AG04450 (cell line): ENCODE measurements around the gene COA5. TPM values are rescaled to one million over a fixed set of nuclear protein-coding genes. Genes with fewer than 3 reads are reported as not detected.

ENCODE experiments used
- CTCF ChIA-PET: fragments of 300-600, 350-600 bp; formaldehyde crosslinking; extraction: SDS; loops from one replicate; lab custom pipeline; 2022; ENCODE audit warnings: antibody characterized with exemption, inconsistent platforms; lab: Charles Lee
- POLR2A ChIA-PET: fragments of 350-600 bp; formaldehyde crosslinking; extraction: SDS; loops from one replicate; lab custom pipeline; 2021; ENCODE audit warnings: antibody characterized with exemption, inconsistent platforms; lab: Yijun Ruan, JAX
- DNase-seq: peaks from one replicate; pipeline ENCODE4 v3.0.0-alpha.2; 2011; ENCODE audit warnings: low read depth, low spot score
- H3K27ac ChIP-seq: one replicate; pipeline ENCODE4 v1.5.1; 2012; ENCODE audit warnings: low read depth, low read length, control low read depth
- H3K27me3 ChIP-seq: one replicate; pipeline ENCODE4 v1.6.0; 2012; ENCODE audit warnings: low read length; ENCODE audit not compliant: control insufficient read depth, insufficient read depth
- H3K4me3 ChIP-seq: 2 replicates; pipeline ENCODE4 v1.5.1; 2011; ENCODE audit warnings: mild to moderate bottlenecking, low read depth, low read length, control low read depth
- H3K9me3 ChIP-seq: 2 replicates; pipeline ENCODE4 v1.5.1; 2012; ENCODE audit warnings: low read length; ENCODE audit not compliant: control insufficient read depth, insufficient read depth
- CTCF ChIP-seq: IDR thresholded peaks from 2 replicates; pipeline ENCODE4 v1.5.1; 2011; ENCODE audit warnings: low read depth, low read length, control low read depth, inconsistent platforms
- polyA plus RNA-seq: library from polyadenylated mRNA; depleted of rRNA; stranded (reverse); fragments of >200 nt; gene quantifications from 2 replicates; pipeline ENCODE4 v1.2.3, GENCODE V29; 2011

The COA5 gene
- polyA plus RNA-seq, 1 experiment, result 27.4 TPM

GRCh38 chr2:98568161-98568956 lies 40.0 kb downstream of the COA5 start:
- no peaks in the 10 kb centered on the region; the same call in 1 of the 2 replicates for H3K9me3 ChIP-seq
- H3K27ac ChIP-seq, result no peak overlapping the region
- no peak overlapping the region for H3K4me3 ChIP-seq
- no peak for TF ChIP-seq CTCF
- CTCF ChIA-PET, result interaction anchor here (1.0 to 1.4 kb wide), 2 partner anchors 9 to 27 kb away, joined by 5 to 8 read pairs; no protein-coding TSS in a partner anchor
- no peaks in the 10 kb centered on the region for H3K27me3 ChIP-seq
- POLR2A ChIA-PET, result interaction anchor here (0.6 kb wide), 1 partner anchor 9 kb away, joined by 3 read pairs; no protein-coding TSS in a partner anchor
- DNase-seq, result no peak

DNA sequence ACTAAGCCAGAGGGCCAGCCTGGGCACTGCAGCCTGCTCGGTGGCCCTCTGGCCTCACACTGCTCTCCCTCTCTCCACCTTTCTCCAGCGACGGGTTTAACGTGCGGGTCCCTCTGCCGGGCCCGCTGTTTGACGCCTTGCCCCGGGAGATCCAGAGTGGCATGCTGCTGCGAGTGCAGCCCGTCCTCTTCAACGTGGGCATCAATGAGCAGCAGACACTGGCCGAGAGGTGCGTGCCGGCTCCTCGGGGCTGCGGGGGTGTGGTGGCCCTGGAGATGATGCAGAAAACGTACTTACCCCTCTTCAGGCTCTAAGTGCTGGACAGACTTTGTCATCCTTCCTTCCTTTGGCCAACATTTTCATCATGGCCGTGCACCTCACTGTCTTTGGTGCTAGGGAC lies 42.4 kb downstream of the COA5 start:
- no peak overlapping the region for H3K27ac ChIP-seq
- ChIA-PET CTCF (no interaction called here), POLR2A (no interaction called here)
- DNase-seq, result no peak
- no peak for TF ChIP-seq CTCF
- H3K4me3 ChIP-seq, result no peak overlapping the region
- no peaks in the 10 kb centered on the region for H3K27me3 ChIP-seq
- no peaks in the 10 kb centered on the region; the same call in 1 of the 2 replicates for H3K9me3 ChIP-seq

- ChIA-PET POLR2A (no interaction called here), CTCF (no interaction called here)
- Histone ChIP-seq H3K4me3 (no peak overlapping the region), H3K27me3 (no peaks in the 10 kb centered on the region), H3K9me3 (no peaks in the 10 kb centered on the region; the same call in 1 of the 2 replicates), H3K27ac (no peak overlapping the region)
- no peak for DNase-seq
- TF ChIP-seq CTCF, result no peak
Observed at GRCh38 chr2:98565286-98565860, 42.9 kb downstream of the COA5 start.

- H3K27ac ChIP-seq, result no peak overlapping the region
- H3K9me3 ChIP-seq, result no peaks in the 10 kb centered on the region; the same call in 1 of the 2 replicates
- no peak for TF ChIP-seq CTCF
- no peak overlapping the region for H3K4me3 ChIP-seq
- no peak for DNase-seq
- H3K27me3 ChIP-seq, result no peaks in the 10 kb centered on the region
- ChIA-PET CTCF (no interaction called here), POLR2A (no interaction called here)
Observed at GRCh38 chr2:98564541-98565132, 43.7 kb downstream of the COA5 start.

- CTCF ChIA-PET, result interaction anchor here (1.6 kb wide), 1 partner anchor 151 kb away, joined by 5 read pairs; no protein-coding TSS in a partner anchor
- TF ChIP-seq CTCF, result no peak
- POLR2A ChIA-PET, result no interaction called here
- H3K27ac ChIP-seq, result no peak overlapping the region
- no peaks in the 10 kb centered on the region for H3K27me3 ChIP-seq
- H3K9me3 ChIP-seq, result no peaks in the 10 kb centered on the region; the same call in 1 of the 2 replicates
- no peak overlapping the region for H3K4me3 ChIP-seq
- no peak for DNase-seq
Observed at GRCh38 chr2:98563394-98563793, 44.9 kb downstream of the COA5 start.
